GM18867 (cell line): ENCODE results near the gene NDRG3.
"Not testable (repeated sequence)": the region's sequence is repeated elsewhere in the genome, so short reads cannot be mapped to it uniquely, and the experiment has no call there.

ENCODE experiments used
- ATAC-seq: cut with Tn5 transposase; IDR thresholded peaks from one replicate; pipeline ENCODE4 v1.9.1; 2021; ENCODE audit warnings: mild to moderate bottlenecking, moderate library complexity; ENCODE audit not compliant: unreplicated experiment

NDRG3 gene

GRCh38 chr20:36695467-36695866 is 50.4 kb downstream of the NDRG3 start:
- not testable (repeated sequence) for ATAC-seq

GRCh38 chr20:36688630-36689029 is 57.3 kb downstream of the NDRG3 start:
- ATAC-seq, result no peak

- ATAC-seq, result no peak
These were observed 58.0 kb downstream of the NDRG3 start for GRCh38 chr20:36687850-36688249.

GRCh38 chr20:36686944-36687343 is 58.9 kb downstream of the NDRG3 start:
- no peak for ATAC-seq

GRCh38 chr20:36686504-36686903 is 59.4 kb downstream of the NDRG3 start:
- no peak for ATAC-seq

- ATAC-seq, result no peak
These were observed 61.1 kb downstream of the NDRG3 start for GRCh38 chr20:36684747-36685146.

- ATAC-seq, result no peak
These were observed 63.6 kb downstream of the NDRG3 start for GRCh38 chr20:36682311-36682710.

- ATAC-seq, result no peak
These were observed 68.5 kb downstream of the NDRG3 start for GRCh38 chr20:36677422-36677771.

- no peak for ATAC-seq
These were observed 69.0 kb downstream of the NDRG3 start for GRCh38 chr20:36676701-36677421.

- ATAC-seq, result not testable (repeated sequence)
These were observed 70.3 kb downstream of the NDRG3 start for GRCh38 chr20:36675545-36675944.

- ATAC-seq, result no peak
These were observed 72.9 kb downstream of the NDRG3 start for GRCh38 chr20:36672991-36673390.

GRCh38 chr20:36670665-36671357 is 75.1 kb downstream of the NDRG3 start:
- no peak for ATAC-seq

- no peak for ATAC-seq
These were observed 79.6 kb downstream of the NDRG3 start for GRCh38 chr20:36666181-36666740.

- ATAC-seq, result no peak
These were observed 82.9 kb downstream of the NDRG3 start for GRCh38 chr20:36663031-36663430.

GRCh38 chr20:36658300-36658699 is 87.6 kb downstream of the NDRG3 start:
- no peak for ATAC-seq

- no peak for ATAC-seq
These were observed 89.2 kb downstream of the NDRG3 start for GRCh38 chr20:36656733-36657132.

- ATAC-seq, result no peak
These were observed 90.9 kb downstream of the NDRG3 start for GRCh38 chr20:36655004-36655403.

- no peak for ATAC-seq
These were observed 91.4 kb downstream of the NDRG3 start for GRCh38 chr20:36654506-36654905.

GRCh38 chr20:36653456-36653855 is 92.4 kb downstream of the NDRG3 start:
- no peak for ATAC-seq

- ATAC-seq, result no peak
These were observed 98.4 kb downstream of the NDRG3 start for GRCh38 chr20:36647196-36648121.

GRCh38 chr20:36646678-36647077 is 99.2 kb downstream of the NDRG3 start:
- no peak for ATAC-seq
